Measurements from ENCODE around the gene KAT6B.
A peak's percentile ranks its signal among the peaks of the same experiment; 100 is the strongest.

Gene KAT6B

DNA sequence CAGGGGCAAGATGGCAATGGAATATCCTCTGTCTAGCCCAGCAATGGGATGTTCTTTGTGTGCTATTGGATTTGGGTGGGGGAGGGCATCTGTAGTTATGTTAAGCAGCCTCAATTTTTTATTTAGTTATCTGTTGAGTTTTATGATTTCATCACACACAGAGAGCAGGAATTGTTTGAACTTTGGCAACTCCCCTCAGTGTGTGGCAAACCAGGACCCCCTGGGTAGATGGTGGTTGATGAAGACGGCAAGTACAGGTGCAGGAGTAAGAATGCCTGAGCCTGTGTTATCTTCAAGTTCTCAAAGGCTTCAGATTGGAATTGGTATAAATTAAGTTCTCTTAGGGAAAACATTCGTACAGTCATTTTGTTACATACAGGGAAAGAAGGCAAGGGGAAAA, 142.7 kb downstream of the KAT6B start:
- no peak overlapping the region for H3K9ac ChIP-seq

DNA sequence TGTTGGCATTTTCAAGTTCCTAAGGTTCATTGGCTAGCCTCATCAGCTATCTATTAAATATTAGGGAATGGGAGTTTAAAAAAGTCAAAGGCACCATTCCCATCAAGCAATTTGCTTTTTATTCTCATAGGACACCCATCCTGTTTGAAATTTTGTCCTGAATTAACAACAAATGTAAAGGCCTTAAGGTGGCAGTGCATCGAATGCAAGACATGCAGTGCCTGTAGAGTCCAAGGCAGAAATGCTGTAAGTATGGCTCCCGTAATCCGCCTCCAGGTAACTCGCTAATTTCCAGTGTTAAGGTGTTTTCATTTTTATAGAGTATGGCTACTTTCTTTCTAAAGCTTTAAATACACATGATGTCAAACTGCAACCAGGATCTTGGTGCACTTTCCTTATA, 143.1 kb downstream of the KAT6B start:
- TF ChIP-seq, protein P1, sequence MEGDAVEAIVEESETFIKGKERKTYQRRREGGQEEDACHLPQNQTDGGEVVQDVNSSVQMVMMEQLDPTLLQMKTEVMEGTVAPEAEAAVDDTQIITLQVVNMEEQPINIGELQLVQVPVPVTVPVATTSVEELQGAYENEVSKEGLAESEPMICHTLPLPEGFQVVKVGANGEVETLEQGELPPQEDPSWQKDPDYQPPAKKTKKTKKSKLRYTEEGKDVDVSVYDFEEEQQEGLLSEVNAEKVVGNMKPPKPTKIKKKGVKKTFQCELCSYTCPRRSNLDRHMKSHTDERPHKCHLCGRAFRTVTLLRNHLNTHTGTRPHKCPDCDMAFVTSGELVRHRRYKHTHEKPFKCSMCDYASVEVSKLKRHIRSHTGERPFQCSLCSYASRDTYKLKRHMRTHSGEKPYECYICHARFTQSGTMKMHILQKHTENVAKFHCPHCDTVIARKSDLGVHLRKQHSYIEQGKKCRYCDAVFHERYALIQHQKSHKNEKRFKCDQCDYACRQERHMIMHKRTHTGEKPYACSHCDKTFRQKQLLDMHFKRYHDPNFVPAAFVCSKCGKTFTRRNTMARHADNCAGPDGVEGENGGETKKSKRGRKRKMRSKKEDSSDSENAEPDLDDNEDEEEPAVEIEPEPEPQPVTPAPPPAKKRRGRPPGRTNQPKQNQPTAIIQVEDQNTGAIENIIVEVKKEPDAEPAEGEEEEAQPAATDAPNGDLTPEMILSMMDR (conservative IDR thresholded peaks at IDR 0.05; ENCODE audit: low read depth, low read length), result no peak
- no peaks in the 10 kb centered on the region for H3K79me2 ChIP-seq (ENCODE audit: insufficient read depth, low read depth)
- H3K27me3 ChIP-seq (ENCODE audit: insufficient read depth, low read depth), result no peaks in the 10 kb centered on the region
- no peak overlapping the region for H3K4me3 ChIP-seq (IDR thresholded peaks at IDR 0.05; ENCODE audit: insufficient read depth, low read depth, low read length)
- H3K9ac ChIP-seq, result no peak overlapping the region
- no peak overlapping the region for H2AFZ ChIP-seq (ENCODE audit: low read depth)
- H3K4me1 ChIP-seq (ENCODE audit: low read depth, poor library complexity, severe bottlenecking), result peaks cover 19% of the 10 kb centered on the region
- H3K4me2 ChIP-seq, result no peak overlapping the region; the same call in 1 of the 2 replicates
- H3K27ac ChIP-seq, result no peak overlapping the region
- H4K20me1 ChIP-seq (ENCODE audit: insufficient read depth), result no peaks in the 10 kb centered on the region
- no peaks in the 10 kb centered on the region for H3K36me3 ChIP-seq (ENCODE audit: insufficient read depth)

More for the DNA sequence above, 142.7 kb downstream of the KAT6B start:
- Histone ChIP-seq H3K4me3 (IDR thresholded peaks at IDR 0.05; ENCODE audit: insufficient read depth, low read depth, low read length) (no peak overlapping the region), H3K27ac (no peak overlapping the region), H3K27me3 (ENCODE audit: insufficient read depth, low read depth) (no peaks in the 10 kb centered on the region), H4K20me1 (ENCODE audit: insufficient read depth) (no peaks in the 10 kb centered on the region), H3K79me2 (ENCODE audit: insufficient read depth, low read depth) (no peaks in the 10 kb centered on the region), H3K4me2 (peak overlapping the region; percentile 52; the same call in 1 of the 2 replicates), H3K36me3 (ENCODE audit: insufficient read depth) (no peaks in the 10 kb centered on the region), H3K4me1 (ENCODE audit: low read depth, poor library complexity, severe bottlenecking) (peaks cover 23% of the 10 kb centered on the region), H2AFZ (ENCODE audit: low read depth) (no peak overlapping the region)
- TF ChIP-seq, protein P1 (conservative IDR thresholded peaks at IDR 0.05; ENCODE audit: low read depth, low read length), result no peak

DNA sequence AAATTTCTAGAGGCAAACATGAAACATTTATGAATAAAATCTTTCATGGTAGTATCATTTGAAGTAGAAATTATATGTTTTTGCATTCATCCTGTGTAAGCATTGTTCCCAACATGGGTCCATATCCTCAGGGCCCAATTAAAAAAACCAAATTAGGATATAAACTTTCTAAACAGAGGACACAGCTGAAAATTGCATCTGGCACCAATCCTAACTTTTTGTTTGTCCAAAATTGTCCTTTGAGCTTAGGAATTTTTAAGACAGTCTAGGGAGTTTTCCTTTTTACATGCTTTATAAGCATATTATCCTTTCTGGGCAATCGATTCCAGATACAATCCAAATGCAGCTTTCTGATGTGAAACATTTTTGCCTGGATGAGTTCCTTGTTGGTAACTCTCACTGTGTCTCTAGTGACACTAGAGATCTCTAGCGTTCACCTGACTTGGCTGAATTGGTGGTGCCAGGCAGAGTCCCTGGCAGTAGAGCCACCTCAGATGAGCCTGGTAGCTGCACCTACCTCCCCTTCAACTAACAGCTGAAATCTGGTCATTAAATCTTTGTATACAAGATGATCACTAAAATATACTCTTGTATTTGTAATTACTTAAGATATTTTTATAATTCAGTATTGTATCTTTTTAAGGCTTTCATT, 147.5 kb downstream of the KAT6B start:
- Histone ChIP-seq H3K9ac (no peak overlapping the region), H4K20me1 (ENCODE audit: insufficient read depth) (no peaks in the 10 kb centered on the region), H3K27ac (no peak overlapping the region), H2AFZ (ENCODE audit: low read depth) (no peak overlapping the region), H3K27me3 (ENCODE audit: insufficient read depth, low read depth) (no peaks in the 10 kb centered on the region), H3K79me2 (ENCODE audit: insufficient read depth, low read depth) (no peaks in the 10 kb centered on the region), H3K36me3 (ENCODE audit: insufficient read depth) (no peaks in the 10 kb centered on the region), H3K4me3 (IDR thresholded peaks at IDR 0.05; ENCODE audit: insufficient read depth, low read depth, low read length) (no peak overlapping the region), H3K4me1 (ENCODE audit: low read depth, poor library complexity, severe bottlenecking) (peaks cover 35% of the 10 kb centered on the region), H3K4me2 (no peak overlapping the region)
- TF ChIP-seq, protein P1 (conservative IDR thresholded peaks at IDR 0.05; ENCODE audit: low read depth, low read length), result no peak

DNA sequence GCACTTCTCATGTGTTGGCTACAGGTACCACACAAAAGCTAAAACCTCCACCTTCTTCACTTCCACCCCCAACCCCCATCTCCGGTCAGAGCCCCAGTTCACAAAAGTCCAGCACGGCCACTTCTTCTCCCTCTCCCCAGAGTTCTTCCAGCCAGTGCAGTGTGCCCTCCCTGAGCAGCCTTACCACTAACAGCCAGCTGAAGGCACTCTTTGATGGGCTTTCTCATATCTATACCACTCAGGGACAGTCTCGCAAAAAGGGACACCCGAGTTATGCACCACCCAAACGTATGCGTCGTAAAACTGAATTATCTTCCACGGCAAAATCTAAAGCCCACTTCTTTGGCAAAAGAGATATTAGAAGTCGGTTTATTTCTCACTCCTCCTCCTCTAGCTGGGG, 149.4 kb downstream of the KAT6B start:
- Histone ChIP-seq H3K27me3 (ENCODE audit: insufficient read depth, low read depth) (no peaks in the 10 kb centered on the region), H3K4me2 (no peak overlapping the region), H4K20me1 (ENCODE audit: insufficient read depth) (no peaks in the 10 kb centered on the region), H3K4me1 (ENCODE audit: low read depth, poor library complexity, severe bottlenecking) (peaks cover 45% of the 10 kb centered on the region), H3K79me2 (ENCODE audit: insufficient read depth, low read depth) (no peaks in the 10 kb centered on the region), H3K4me3 (IDR thresholded peaks at IDR 0.05; ENCODE audit: insufficient read depth, low read depth, low read length) (no peak overlapping the region), H2AFZ (ENCODE audit: low read depth) (no peak overlapping the region), H3K36me3 (ENCODE audit: insufficient read depth) (no peaks in the 10 kb centered on the region), H3K9ac (no peak overlapping the region), H3K27ac (no peak overlapping the region)
- TF ChIP-seq, protein P1 (conservative IDR thresholded peaks at IDR 0.05; ENCODE audit: low read depth, low read length), result no peak

Data from KMS-11 (cell line).